Measurements from ENCODE around the gene RPH3AL. TPM values are rescaled to one million over a fixed set of nuclear protein-coding genes. Genes with fewer than 3 reads are reported as not detected.

Gene RPH3AL
- polyA plus RNA-seq, 1 donor from 2014 or later = 0.87 TPM

- Histone ChIP-seq H3K9me3 (ENCODE audit: low read length) (no peaks in the 10 kb centered on the region), H3K4me2 (ENCODE audit: low read length) (no peak overlapping the region)
- TF ChIP-seq RAD21 (conservative IDR thresholded peaks at IDR 0.05) (no peak), REST (IDR thresholded peaks at IDR 0.05; ENCODE audit: borderline replicate concordance) (no peak), EP300 (conservative IDR thresholded peaks at IDR 0.05; ENCODE audit: poor library complexity, severe bottlenecking) (no peak), POLR2AphosphoS5 (IDR thresholded peaks at IDR 0.05) (no peak), SMC3 (conservative IDR thresholded peaks at IDR 0.05; ENCODE audit: poor library complexity) (no peak), MXI1 (conservative IDR thresholded peaks at IDR 0.05; ENCODE audit: poor library complexity, severe bottlenecking) (no peak), CTCF (IDR thresholded peaks at IDR 0.05; ENCODE audit: poor library complexity, severe bottlenecking) (no peak), EZH2 (IDR thresholded peaks at IDR 0.05; ENCODE audit: borderline replicate concordance, insufficient read depth, low read length, poor library complexity, severe bottlenecking) (no peak)
These were observed 41.5 kb upstream of the RPH3AL start for GRCh38 chr17:393806-394717.

GRCh38 chr17:391850-392249 is 39.2 kb upstream of the RPH3AL start:
- Histone ChIP-seq H3K9ac (ENCODE audit: low read length) (no peak overlapping the region), H3K4me2 (ENCODE audit: low read length) (no peak overlapping the region), H3K79me2 (replicated peaks; ENCODE audit: insufficient read depth, low read length) (no peaks in the 10 kb centered on the region), H3K27me3 (ENCODE audit: insufficient read depth, low read depth, low read length) (no peaks in the 10 kb centered on the region), H2AFZ (ENCODE audit: low read depth, low read length) (no peak overlapping the region), H3K27ac (ENCODE audit: low read length) (no peak overlapping the region), H3K36me3 (ENCODE audit: insufficient read depth, low read length) (no peaks in the 10 kb centered on the region), H3F3A (ENCODE audit: insufficient read depth, low read length, poor library complexity, severe bottlenecking) (no peaks in the 10 kb centered on the region), H3K4me3 (ENCODE audit: low read length) (no peak overlapping the region), H3K9me2 (ENCODE audit: insufficient read depth, low read length) (no peaks in the 10 kb centered on the region), H4K20me1 (ENCODE audit: insufficient read depth) (no peaks in the 10 kb centered on the region), H3K9me3 (ENCODE audit: low read length) (no peaks in the 10 kb centered on the region)
- TF ChIP-seq MXI1 (conservative IDR thresholded peaks at IDR 0.05; ENCODE audit: poor library complexity, severe bottlenecking) = no peak
- TF ChIP-seq EZH2 (IDR thresholded peaks at IDR 0.05; ENCODE audit: borderline replicate concordance, insufficient read depth, low read length, poor library complexity, severe bottlenecking) = no peak
- no peak for TF ChIP-seq EP300 (conservative IDR thresholded peaks at IDR 0.05; ENCODE audit: poor library complexity, severe bottlenecking)
- no peak for TF ChIP-seq TAF1 (IDR thresholded peaks at IDR 0.05; ENCODE audit: low read depth)
- TF ChIP-seq CTCF (IDR thresholded peaks at IDR 0.05; ENCODE audit: poor library complexity, severe bottlenecking) = no peak
- TF ChIP-seq SMC3 (conservative IDR thresholded peaks at IDR 0.05; ENCODE audit: poor library complexity) = no peak
- TF ChIP-seq REST (IDR thresholded peaks at IDR 0.05; ENCODE audit: borderline replicate concordance) = no peak
- no peak for TF ChIP-seq RAD21 (conservative IDR thresholded peaks at IDR 0.05)
- no peak for TF ChIP-seq POLR2AphosphoS5 (IDR thresholded peaks at IDR 0.05)

More at GRCh38 chr17:393806-394717, 41.5 kb upstream of the RPH3AL start:
- Histone ChIP-seq H3K9me2 (ENCODE audit: insufficient read depth, low read length) (no peaks in the 10 kb centered on the region), H3K36me3 (ENCODE audit: insufficient read depth, low read length) (no peaks in the 10 kb centered on the region), H4K20me1 (ENCODE audit: insufficient read depth) (no peaks in the 10 kb centered on the region), H3K9ac (ENCODE audit: low read length) (no peak overlapping the region), H3F3A (ENCODE audit: insufficient read depth, low read length, poor library complexity, severe bottlenecking) (no peaks in the 10 kb centered on the region), H3K27ac (ENCODE audit: low read length) (no peak overlapping the region), H3K79me2 (replicated peaks; ENCODE audit: insufficient read depth, low read length) (no peaks in the 10 kb centered on the region), H3K4me3 (ENCODE audit: low read length) (no peak overlapping the region), H3K27me3 (ENCODE audit: insufficient read depth, low read depth, low read length) (no peaks in the 10 kb centered on the region), H2AFZ (ENCODE audit: low read depth, low read length) (no peak overlapping the region)

Measured in neural cell (in vitro differentiated cells).